ENCODE data around the gene SEMA4D.

The SEMA4D gene

DNA sequence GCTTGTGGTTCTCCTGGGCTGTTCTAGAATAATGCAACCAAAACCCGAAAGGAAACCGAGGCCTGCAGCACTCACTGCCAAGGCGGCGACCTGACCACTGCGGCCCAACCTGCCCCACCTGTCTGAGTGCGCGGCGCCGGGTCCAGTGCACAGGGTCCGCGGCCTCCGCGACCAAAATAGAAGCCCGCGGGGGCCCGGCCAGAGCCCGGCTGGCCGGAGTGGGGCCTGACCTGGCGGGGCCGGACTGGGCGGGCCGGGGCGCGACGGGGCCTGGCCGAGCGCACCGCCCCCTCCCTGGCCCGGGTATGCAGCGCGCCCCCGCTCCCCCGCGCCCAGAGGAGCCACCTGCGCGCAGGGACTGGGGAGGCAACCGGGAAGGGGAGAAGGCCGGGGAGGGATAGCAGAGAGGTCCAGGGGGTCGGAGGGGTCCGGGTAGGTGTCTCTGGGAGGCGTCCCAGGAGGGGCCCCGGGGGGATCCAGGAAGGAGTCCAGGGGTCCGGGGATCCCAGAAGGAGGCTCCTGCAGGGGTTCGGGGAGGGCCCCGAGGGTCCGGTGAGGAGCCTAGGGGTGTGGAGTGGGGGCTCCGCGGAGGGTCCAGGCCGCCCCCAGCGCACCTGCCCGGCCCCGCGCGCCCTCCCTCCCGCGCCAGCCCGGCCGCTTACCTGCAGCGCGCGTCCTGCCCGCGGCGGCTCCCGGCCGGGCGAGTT lies 503 bp downstream of the SEMA4D start:
- DNase-seq = no peak

DNA sequence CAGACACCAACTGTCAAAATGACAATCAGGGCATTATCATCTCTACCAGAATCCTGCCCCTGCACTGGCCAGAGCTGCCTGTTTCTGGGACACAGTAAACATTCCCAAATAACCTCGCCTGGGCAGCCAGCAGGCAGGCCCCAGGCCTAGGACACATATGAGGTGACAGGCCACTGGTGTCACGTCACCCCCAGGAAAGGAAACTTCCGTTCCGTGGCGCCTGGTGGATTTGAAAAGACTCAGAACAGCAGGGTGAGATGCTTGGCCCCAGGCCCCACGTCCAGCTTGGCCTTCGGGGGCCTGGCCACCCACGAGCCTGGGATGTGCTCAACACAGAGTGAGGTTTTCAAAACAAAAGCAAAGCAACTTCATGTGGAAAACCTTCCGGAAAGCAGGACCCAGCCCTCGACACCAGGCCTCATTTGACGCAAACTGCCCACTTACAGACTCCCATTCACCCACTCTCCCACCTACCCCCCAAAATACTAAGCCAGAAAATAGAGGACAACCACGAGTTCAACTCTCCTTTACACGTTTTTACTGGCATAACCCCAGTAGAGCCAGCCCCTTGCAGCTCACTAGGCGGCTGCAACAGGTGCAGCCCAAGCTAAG lies 1.2 kb downstream of the SEMA4D start:
- DNase-seq = no peak

DNA sequence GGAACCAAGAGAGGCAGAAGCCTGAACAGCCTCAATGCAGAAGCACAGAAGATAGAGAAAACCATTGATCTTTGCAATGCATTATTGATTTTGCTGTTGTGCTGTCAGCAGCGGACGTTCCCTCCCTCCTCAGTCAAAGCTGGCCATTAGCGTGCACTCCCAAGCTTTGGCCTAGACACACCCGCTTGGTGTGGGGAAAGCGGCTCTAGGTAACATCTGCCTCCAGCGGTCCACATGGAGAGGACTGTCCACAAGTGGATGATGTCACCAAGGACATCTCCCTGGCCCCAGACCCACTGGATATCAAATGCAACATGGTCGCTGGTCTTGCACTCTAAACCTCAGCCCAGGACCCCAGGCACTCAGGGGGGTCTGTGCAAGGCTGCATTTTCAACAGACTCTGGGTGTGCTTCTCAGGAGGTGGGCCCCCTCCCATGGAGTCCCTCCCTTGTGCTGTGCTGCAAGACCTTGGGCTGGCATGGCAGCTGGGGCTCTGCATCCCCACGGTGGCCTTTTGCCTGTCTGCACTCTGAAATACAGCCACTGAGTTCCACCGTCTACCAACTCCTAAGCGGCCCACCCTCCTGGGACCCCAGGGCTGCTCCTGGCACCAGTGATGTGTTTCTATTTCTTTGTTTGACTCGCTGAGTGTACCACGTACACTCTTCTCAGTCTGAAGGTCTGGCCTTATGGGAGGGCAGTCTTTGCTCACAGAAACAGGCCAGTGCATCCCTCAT lies 1.9 kb downstream of the SEMA4D start:
- no peak for DNase-seq

GRCh38 chr9:89494199-89494598 lies 3.7 kb downstream of the SEMA4D start:
- DNase-seq = peak; percentile 55

DNA sequence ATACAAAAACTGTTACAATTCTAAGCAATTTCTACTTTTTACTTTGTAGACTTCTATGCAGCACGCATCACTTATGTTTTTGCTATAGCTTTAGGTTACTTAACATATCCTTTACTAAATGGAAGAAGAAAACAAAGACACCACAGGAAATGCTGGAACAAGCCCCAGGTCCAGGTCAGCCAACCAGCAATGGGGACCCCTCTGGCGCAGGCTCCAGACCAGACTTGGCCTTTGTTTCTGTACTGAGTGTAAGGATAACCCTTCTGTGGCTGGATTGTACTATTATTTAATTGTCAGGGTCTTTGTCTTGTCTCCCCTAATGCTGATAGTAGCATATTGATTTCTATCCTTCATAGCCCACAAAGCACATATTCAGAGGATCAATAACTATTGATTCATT lies 4.2 kb downstream of the SEMA4D start:
- peak; percentile 47 for DNase-seq

- peak; percentile 49 for DNase-seq
Observed at GRCh38 chr9:89493181-89493580, 4.7 kb downstream of the SEMA4D start.

- peak; percentile 49 for DNase-seq
Observed at GRCh38 chr9:89492586-89492985, 5.3 kb downstream of the SEMA4D start.

DNA sequence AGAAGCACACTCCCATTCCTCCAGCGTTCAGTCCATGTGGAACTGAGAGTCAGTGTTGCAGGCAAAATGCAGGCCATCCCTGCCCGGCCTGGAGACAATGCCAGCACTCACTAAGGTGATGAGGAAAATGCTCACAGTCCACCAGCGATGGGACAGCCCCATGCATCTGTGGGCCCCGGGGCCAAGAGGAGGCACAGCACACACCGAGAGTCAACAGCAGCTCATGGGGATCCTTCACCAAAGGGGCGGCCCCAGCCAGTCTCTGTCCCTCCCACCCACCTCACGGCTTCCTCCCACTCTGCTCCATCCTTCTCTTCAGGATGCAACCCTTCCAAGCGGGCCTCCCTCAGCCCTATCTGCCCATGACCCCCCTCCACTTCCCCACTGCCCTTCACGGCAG lies 6.2 kb downstream of the SEMA4D start:
- DNase-seq = peak; percentile 61

- DNase-seq = peak; percentile 40
Observed at GRCh38 chr9:89489548-89490530, 8.1 kb downstream of the SEMA4D start.

DNA sequence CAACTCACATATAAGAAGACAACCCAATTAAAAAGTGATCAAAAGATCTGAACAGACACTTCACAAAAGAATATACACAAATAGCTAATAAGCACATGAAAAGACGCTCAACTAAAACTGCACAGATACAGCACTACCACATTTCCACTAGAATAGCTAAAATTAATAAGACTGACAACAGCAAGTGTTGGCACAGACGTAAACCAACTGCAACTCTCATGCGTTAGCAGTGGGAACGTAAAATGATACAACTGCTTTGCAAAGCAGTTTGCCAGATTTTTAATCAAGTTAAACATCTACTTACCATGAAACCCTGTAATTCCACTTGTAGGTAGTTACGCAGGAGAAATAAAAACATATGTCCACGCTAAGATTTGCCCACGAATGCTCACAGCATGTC lies 9.0 kb downstream of the SEMA4D start:
- no peak for DNase-seq

- DNase-seq = no peak
Observed at GRCh38 chr9:89488131-89488530, 9.8 kb downstream of the SEMA4D start.

- DNase-seq = peak; percentile 39
Observed at GRCh38 chr9:89486681-89487080, 11.2 kb downstream of the SEMA4D start.

GRCh38 chr9:89484475-89485404 lies 13.2 kb downstream of the SEMA4D start:
- DNase-seq = no peak

DNA sequence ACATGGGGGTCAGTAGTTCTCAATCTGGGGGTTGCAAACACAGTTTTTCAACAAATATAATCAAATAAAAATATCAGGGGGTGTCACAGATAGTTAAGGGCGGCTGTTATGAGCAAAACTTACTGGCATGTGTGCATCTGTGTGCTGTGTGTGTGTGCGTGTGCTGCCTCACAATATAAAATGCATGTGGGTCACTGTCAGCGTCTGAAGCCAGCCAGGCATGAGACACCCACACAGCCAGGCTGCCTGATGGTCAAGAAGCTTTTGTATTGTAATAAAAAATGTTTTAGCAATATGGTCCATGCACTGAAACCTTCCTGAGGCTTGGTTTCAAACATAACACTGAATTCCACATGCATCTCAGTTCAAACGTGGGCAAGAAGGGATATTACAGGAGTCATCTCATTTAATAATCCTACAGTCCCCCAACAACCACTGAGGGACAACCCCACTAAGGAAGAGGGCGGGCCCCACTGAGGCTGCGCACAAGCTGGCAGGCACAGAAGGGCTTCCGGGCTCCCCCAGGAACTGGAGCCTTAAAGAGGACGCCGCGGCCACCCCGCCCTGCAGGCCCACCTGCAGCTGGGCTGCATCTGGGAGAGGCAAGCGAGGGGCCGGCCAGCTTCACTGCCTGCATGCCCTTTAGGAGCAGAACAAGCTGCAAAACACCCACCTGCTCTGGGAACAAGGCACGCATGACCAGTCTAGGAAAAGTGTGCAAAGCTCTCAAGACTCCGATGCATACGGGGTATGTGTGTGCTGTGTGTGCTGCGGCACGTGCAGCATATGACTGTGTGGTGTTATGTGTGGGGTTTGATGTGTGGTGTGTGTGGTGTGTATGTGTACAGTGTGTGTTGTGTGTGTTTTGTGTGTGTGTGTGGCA lies 14.1 kb downstream of the SEMA4D start:
- peak; percentile 84 for DNase-seq

DNA sequence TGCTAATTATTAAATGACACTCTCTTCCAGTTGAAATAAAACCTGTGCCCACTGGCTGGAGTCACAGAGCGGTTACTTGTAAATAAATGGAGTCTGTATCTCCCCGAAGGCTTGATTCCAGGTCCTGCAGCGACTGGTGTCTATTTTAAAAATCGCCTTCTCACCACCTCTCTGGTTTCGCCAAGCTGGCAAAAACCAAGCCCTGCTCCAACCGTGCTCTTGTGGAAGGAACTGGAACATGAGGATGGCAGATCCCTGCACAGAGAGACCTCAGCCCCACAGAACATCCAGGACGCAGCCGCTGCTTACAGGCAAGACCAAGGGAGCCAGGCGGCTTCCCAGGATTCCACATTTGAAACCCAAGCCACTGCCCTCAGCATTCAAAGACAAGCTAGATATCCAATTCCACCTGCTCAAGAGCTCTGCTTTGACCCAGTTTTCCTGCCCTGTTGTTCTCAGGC lies 15.0 kb downstream of the SEMA4D start:
- peak; percentile 49 for DNase-seq

GRCh38 chr9:89482056-89482851 lies 15.7 kb downstream of the SEMA4D start:
- DNase-seq = peak; percentile 55

DNA sequence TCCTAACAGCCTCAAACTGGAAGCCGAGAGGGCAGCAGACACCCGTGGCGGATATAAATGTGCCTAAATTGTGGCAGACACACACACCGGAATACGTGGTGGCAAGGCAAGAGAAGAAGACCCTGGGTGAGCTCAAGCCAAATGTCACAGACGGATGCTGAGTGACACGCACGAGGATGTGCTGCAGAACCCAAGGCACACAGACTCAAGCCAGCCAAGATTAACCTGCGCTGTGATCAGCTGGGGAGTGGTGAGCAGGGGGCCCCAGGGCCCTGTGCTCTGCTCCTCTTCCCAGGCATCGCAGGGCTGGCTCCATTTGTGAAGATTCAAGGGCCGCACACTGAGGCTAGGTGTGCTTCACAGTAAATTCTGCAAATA lies 16.4 kb downstream of the SEMA4D start:
- peak; percentile 56 for DNase-seq

DNA sequence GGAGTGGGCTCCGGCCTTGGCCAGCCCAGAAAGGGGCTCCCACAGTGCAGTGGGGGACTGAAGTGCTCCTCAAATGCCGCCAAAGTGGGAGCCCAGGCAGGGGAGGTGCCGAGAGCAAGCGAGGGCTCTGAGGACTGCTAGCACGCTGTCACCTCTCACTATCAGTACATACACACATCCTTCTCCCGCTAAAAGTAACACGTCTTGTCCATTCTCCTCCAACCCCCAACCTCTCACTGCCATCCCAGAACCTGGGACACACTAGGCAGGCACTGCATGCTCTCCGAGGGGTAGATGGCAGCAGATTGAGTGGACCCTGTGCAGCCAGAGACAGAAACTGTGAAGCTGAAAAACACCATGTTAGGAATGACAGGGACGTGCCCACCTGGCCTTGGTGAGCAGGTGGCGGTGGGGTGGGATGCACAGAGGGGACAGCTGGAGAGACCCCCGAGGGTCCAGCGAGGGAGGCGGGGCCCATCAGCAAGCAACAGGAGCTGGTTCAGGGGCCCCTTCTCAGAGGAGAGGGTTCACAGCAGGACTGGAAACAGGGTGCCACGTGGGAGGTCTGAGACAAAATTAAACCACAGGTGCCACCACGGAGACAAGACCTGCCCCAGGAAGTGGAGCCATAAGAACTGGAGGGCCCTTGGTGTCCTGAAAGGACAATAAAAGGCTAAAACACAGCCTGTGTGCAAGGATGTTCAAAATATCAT lies 16.9 kb downstream of the SEMA4D start:
- peak; percentile 65 for DNase-seq

GRCh38 chr9:89480372-89480771 lies 17.5 kb downstream of the SEMA4D start:
- peak; percentile 52 for DNase-seq

Data from activated CD8-positive, alpha-beta memory T cell treated with anti-CD3 and anti-CD28 coated beads, Interleukin-2, amount 50 U/mL, for 48 hours (primary cell).